HepG2 (cell line): ENCODE data around the gene PSD4. TPM values are rescaled to one million over a fixed set of nuclear protein-coding genes. Genes with fewer than 3 reads are reported as not detected.

Experiments
- ARNT ChIP-seq: fragments of 450-650 bp; IDR thresholded peaks from 2 replicates; pipeline ENCODE4 v1.6.1; 2017
- DNMT3B ChIP-seq: conservative IDR thresholded peaks from 2 replicates; pipeline ENCODE4 v1.6.1; 2016; ENCODE audit warnings: missing biosample characterization, control low read depth
- GABPA ChIP-seq, 2 experiments: IDR thresholded peaks; 2 replicates each; pipeline ENCODE4 v1.6.1; 2011 to 2016; ENCODE audit warnings: low read depth in 2 of 2, low read length in 1 of 2, missing biosample characterization in 1 of 2, missing genetic modification characterization in 1 of 2
- GATA4 ChIP-seq: sonication (generic); IDR thresholded peaks from 2 replicates; pipeline ENCODE4 v1.6.1; 2016; ENCODE audit warnings: antibody characterized with exemption, low read depth, borderline replicate concordance
- KLF16 ChIP-seq, 2 experiments: sonication (generic) in 1 of 2; formaldehyde crosslinking in 1 of 2; IDR thresholded peaks; 2 replicates each; pipeline versions ENCODE4 v1.6.1 to v1.8.0; 2016 to 2023; ENCODE audit warnings: missing genetic modification reagents in 2 of 2, missing compliant biosample characterization in 1 of 2
- MTA1 ChIP-seq: sonication (generic); formaldehyde crosslinking; IDR thresholded peaks from 2 replicates; pipeline ENCODE4 v1.4.0; 2020; ENCODE audit warnings: missing genetic modification reagents, mild to moderate bottlenecking, borderline replicate concordance
- PAX8 ChIP-seq: sonication (generic); formaldehyde crosslinking; IDR thresholded peaks from 2 replicates; pipeline ENCODE4 v1.8.0; 2022; ENCODE audit warnings: mild to moderate bottlenecking, missing genetic modification reagents, borderline replicate concordance
- PHB2 ChIP-seq: fragments of 450-650 bp; IDR thresholded peaks from 2 replicates; pipeline ENCODE4 v1.6.1; 2018; ENCODE audit not compliant: partially characterized antibody
- SSRP1 ChIP-seq: IDR thresholded peaks from 2 replicates; pipeline ENCODE4 v1.6.1; 2016; ENCODE audit warnings: control low read depth
- ZNF451 ChIP-seq: sonication (generic); formaldehyde crosslinking; IDR thresholded peaks from 2 replicates; pipeline ENCODE4 v1.5.0; 2020; ENCODE audit warnings: mild to moderate bottlenecking, missing genetic modification reagents
- ZNF800 ChIP-seq: sonication (generic); formaldehyde crosslinking; IDR thresholded peaks from 2 replicates; pipeline ENCODE4 v1.4.0; 2020; ENCODE audit warnings: missing genetic modification reagents
- ZSCAN12 ChIP-seq: sonication (generic); formaldehyde crosslinking; IDR thresholded peaks from 2 replicates; pipeline ENCODE4 v1.9.0; 2021; ENCODE audit warnings: mild to moderate bottlenecking, missing genetic modification reagents
- ZSCAN9 ChIP-seq: IDR thresholded peaks from 2 replicates; pipeline ENCODE4 v1.6.1; 2016; ENCODE audit warnings: borderline replicate concordance
- polyA plus RNA-seq, 8 experiments: library from polyadenylated mRNA; depleted of rRNA in 3 of 8; stranded (reverse) in 7 of 8; unstranded in 1 of 8; fragments of >200 nt; fragmentation: Illumina TruSeq in 4 of 8; extraction: Trizol in 4 of 8; gene quantifications; 2 replicates each; pipeline versions ENCODE4 v1.2.1 to v1.2.3, GENCODE V29; 2011 to 2016; ENCODE audit warnings: low read depth in 4 of 8, missing spikeins in 1 of 8, mixed read lengths in 1 of 8; ENCODE audit not compliant: insufficient read depth in 1 of 8
- total RNA-seq, 5 experiments: library from RNA; depleted of rRNA; stranded (reverse); fragments of >200 nt; fragmentation: Illumina TruSeq; extraction: Trizol; gene quantifications; 2 replicates each; pipeline ENCODE4 v1.2.3, GENCODE V29; 2016; ENCODE audit warnings: low read depth in 1 of 5
- TF ChIP-seq, protein P1 (sequence below): sonication (generic); formaldehyde crosslinking; IDR thresholded peaks from 2 replicates; pipeline ENCODE4 v1.4.0; 2020; ENCODE audit warnings: missing genetic modification reagents, mild to moderate bottlenecking, borderline replicate concordance
- TF ChIP-seq, protein P2 (sequence below): sonication (generic); formaldehyde crosslinking; IDR thresholded peaks from 2 replicates; pipeline ENCODE4 v1.5.0; 2020; ENCODE audit warnings: mild to moderate bottlenecking, missing genetic modification reagents, moderate library complexity
- TF ChIP-seq, protein P3 (sequence below), 2 experiments: sonication (generic) in 1 of 2; formaldehyde crosslinking in 1 of 2; IDR thresholded peaks; 2 replicates each; pipeline versions ENCODE4 v1.6.1 to v1.9.0; 2014 to 2022; ENCODE audit warnings: antibody characterized with exemption in 1 of 2, borderline replicate concordance in 1 of 2, inconsistent platforms in 1 of 2, low read depth in 1 of 2, missing genetic modification reagents in 1 of 2

Gene PSD4
- total and polyA plus RNA-seq, 2 of the 13 experiments (the other 11 are each of a cell fraction or from before 2014, with no cell fraction given) = 5.8 to 9.4 TPM

GRCh38 chr2:113167115-113167932 lies 6.4 kb upstream of the PSD4 start (continued):
- peak; percentile 94; the same call in 1 of the 2 replicates for TF ChIP-seq ZNF800
- TF ChIP-seq, protein P1, sequence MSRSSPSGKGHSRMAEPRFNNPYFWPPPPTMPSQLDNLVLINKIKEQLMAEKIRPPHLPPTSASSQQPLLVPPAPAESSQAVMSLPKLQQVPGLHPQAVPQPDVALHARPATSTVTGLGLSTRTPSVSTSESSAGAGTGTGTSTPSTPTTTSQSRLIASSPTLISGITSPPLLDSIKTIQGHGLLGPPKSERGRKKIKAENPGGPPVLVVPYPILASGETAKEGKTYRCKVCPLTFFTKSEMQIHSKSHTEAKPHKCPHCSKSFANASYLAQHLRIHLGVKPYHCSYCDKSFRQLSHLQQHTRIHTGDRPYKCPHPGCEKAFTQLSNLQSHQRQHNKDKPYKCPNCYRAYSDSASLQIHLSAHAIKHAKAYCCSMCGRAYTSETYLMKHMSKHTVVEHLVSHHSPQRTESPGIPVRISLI (CRISPR knock-in tag) = peak; percentile 75; the same call in 1 of the 2 replicates
- TF ChIP-seq ARNT = no peak
- TF ChIP-seq ZNF451 (CRISPR knock-in tag) = peak; percentile 98
- TF ChIP-seq, protein P2, sequence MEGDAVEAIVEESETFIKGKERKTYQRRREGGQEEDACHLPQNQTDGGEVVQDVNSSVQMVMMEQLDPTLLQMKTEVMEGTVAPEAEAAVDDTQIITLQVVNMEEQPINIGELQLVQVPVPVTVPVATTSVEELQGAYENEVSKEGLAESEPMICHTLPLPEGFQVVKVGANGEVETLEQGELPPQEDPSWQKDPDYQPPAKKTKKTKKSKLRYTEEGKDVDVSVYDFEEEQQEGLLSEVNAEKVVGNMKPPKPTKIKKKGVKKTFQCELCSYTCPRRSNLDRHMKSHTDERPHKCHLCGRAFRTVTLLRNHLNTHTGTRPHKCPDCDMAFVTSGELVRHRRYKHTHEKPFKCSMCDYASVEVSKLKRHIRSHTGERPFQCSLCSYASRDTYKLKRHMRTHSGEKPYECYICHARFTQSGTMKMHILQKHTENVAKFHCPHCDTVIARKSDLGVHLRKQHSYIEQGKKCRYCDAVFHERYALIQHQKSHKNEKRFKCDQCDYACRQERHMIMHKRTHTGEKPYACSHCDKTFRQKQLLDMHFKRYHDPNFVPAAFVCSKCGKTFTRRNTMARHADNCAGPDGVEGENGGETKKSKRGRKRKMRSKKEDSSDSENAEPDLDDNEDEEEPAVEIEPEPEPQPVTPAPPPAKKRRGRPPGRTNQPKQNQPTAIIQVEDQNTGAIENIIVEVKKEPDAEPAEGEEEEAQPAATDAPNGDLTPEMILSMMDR (CRISPR knock-in tag) = peak; percentile 40; the same call in 1 of the 2 replicates
- no peak; the same call in 1 of the 2 replicates for TF ChIP-seq SSRP1 (CRISPR knock-in tag)
- peak; percentile 57; the same call in 1 of the 2 replicates for TF ChIP-seq GATA4
- peak in 1 of 2 experiments; percentile 88; a peak in 2 of 4 replicates for TF ChIP-seq KLF16 (CRISPR knock-in tag; IDR thresholded peaks at IDR 0.05)
- peak; percentile 100 for TF ChIP-seq MTA1 (CRISPR knock-in tag)
- TF ChIP-seq ZSCAN9 (CRISPR knock-in tag) = peak; percentile 99
- TF ChIP-seq ZSCAN12 (CRISPR knock-in tag) = no peak
- no peak for TF ChIP-seq DNMT3B (CRISPR knock-in tag)
- TF ChIP-seq GABPA (IDR thresholded peaks at IDR 0.05; ENCODE audit: low read depth, low read length) = 0 out of 2 replicates have a peak, but pooled peaks have one; percentile 23
- TF ChIP-seq GABPA (CRISPR knock-in tag; IDR thresholded peaks at IDR 0.05; ENCODE audit: low read depth) = peak; percentile 86
- TF ChIP-seq, protein P3, sequence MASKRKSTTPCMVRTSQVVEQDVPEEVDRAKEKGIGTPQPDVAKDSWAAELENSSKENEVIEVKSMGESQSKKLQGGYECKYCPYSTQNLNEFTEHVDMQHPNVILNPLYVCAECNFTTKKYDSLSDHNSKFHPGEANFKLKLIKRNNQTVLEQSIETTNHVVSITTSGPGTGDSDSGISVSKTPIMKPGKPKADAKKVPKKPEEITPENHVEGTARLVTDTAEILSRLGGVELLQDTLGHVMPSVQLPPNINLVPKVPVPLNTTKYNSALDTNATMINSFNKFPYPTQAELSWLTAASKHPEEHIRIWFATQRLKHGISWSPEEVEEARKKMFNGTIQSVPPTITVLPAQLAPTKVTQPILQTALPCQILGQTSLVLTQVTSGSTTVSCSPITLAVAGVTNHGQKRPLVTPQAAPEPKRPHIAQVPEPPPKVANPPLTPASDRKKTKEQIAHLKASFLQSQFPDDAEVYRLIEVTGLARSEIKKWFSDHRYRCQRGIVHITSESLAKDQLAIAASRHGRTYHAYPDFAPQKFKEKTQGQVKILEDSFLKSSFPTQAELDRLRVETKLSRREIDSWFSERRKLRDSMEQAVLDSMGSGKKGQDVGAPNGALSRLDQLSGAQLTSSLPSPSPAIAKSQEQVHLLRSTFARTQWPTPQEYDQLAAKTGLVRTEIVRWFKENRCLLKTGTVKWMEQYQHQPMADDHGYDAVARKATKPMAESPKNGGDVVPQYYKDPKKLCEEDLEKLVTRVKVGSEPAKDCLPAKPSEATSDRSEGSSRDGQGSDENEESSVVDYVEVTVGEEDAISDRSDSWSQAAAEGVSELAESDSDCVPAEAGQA (IDR thresholded peaks at IDR 0.05; ENCODE audit: low read depth) = peak; percentile 63; the same call in 1 of the 2 replicates
- TF ChIP-seq, protein P3 (CRISPR knock-in tag; IDR thresholded peaks at IDR 0.05; ENCODE audit: borderline replicate concordance) = no peak
- peak; percentile 71; the same call in 1 of the 2 replicates for TF ChIP-seq PAX8 (CRISPR knock-in tag)
- TF ChIP-seq PHB2 = no peak
